HG03378 (cell line): ENCODE results near the gene AHNAK.
"Not testable (repeated sequence)": the region's sequence is repeated elsewhere in the genome, so short reads cannot be mapped to it uniquely, and the experiment has no call there.

Source experiments
- ATAC-seq: cut with Tn5 transposase; IDR thresholded peaks from one replicate; pipeline ENCODE4 v1.9.1; 2021; ENCODE audit warnings: mild to moderate bottlenecking, moderate library complexity; ENCODE audit not compliant: unreplicated experiment

AHNAK gene

GRCh38 chr11:62461740-62462507, 84.7 kb downstream of the AHNAK start:
- ATAC-seq = no peak

- ATAC-seq = no peak
Measured at GRCh38 chr11:62459080-62459479, 87.5 kb downstream of the AHNAK start.

GRCh38 chr11:62458212-62459002, 88.2 kb downstream of the AHNAK start:
- no peak for ATAC-seq

- no peak for ATAC-seq
Measured at GRCh38 chr11:62457478-62457877, 89.1 kb downstream of the AHNAK start.

- no peak for ATAC-seq
Measured at GRCh38 chr11:62456630-62457029, 90.0 kb downstream of the AHNAK start.

GRCh38 chr11:62452839-62453468, 93.7 kb downstream of the AHNAK start:
- no peak for ATAC-seq

GRCh38 chr11:62452261-62452660, 94.3 kb downstream of the AHNAK start:
- no peak for ATAC-seq

GRCh38 chr11:62451241-62451621, 95.4 kb downstream of the AHNAK start:
- ATAC-seq = no peak

- ATAC-seq = no peak
Measured at GRCh38 chr11:62450543-62451240, 95.9 kb downstream of the AHNAK start.

- not testable (repeated sequence) for ATAC-seq
Measured at GRCh38 chr11:62449912-62450311, 96.7 kb downstream of the AHNAK start.

- no peak for ATAC-seq
Measured at GRCh38 chr11:62449451-62449851, 97.2 kb downstream of the AHNAK start.

- ATAC-seq = no peak
Measured at GRCh38 chr11:62446091-62446490, 100.5 kb downstream of the AHNAK start.

GRCh38 chr11:62445314-62445740, 101.3 kb downstream of the AHNAK start:
- ATAC-seq = no peak

GRCh38 chr11:62444835-62445234, 101.8 kb downstream of the AHNAK start:
- ATAC-seq = no peak

- ATAC-seq = no peak
Measured at GRCh38 chr11:62444236-62444833, 102.3 kb downstream of the AHNAK start.

- no peak for ATAC-seq
Measured at GRCh38 chr11:62443390-62444235, 103.0 kb downstream of the AHNAK start.

GRCh38 chr11:62439785-62440602, 106.6 kb downstream of the AHNAK start:
- ATAC-seq = no peak

- no peak for ATAC-seq
Measured at GRCh38 chr11:62438641-62439040, 108.0 kb downstream of the AHNAK start.

GRCh38 chr11:62437616-62438015, 109.0 kb downstream of the AHNAK start:
- no peak for ATAC-seq
